ENCODE results near the gene THEMIS2.

The THEMIS2 gene

GRCh38 chr1:27873671-27874384 lies 1.5 kb downstream of the THEMIS2 start:
- TF ChIP-seq CTCF (conservative IDR thresholded peaks at IDR 0.05; ENCODE audit: low read length): no peak
- DNase-seq (ENCODE audit: low read depth): no peak
- H3K4me3 ChIP-seq (ENCODE audit: low read length): no peak overlapping the region

GRCh38 chr1:27876341-27877114 lies 4.2 kb downstream of the THEMIS2 start:
- TF ChIP-seq CTCF (conservative IDR thresholded peaks at IDR 0.05; ENCODE audit: low read length): no peak
- H3K4me3 ChIP-seq (ENCODE audit: low read length): no peak overlapping the region
- DNase-seq (ENCODE audit: low read depth): no peak

- TF ChIP-seq CTCF (conservative IDR thresholded peaks at IDR 0.05; ENCODE audit: low read length): no peak
- no peak overlapping the region for H3K4me3 ChIP-seq (ENCODE audit: low read length)
- no peak for DNase-seq (ENCODE audit: low read depth)
Observed at GRCh38 chr1:27877115-27877416, 4.7 kb downstream of the THEMIS2 start.

- no peak overlapping the region for H3K4me3 ChIP-seq (ENCODE audit: low read length)
- no peak for DNase-seq (ENCODE audit: low read depth)
- TF ChIP-seq CTCF (conservative IDR thresholded peaks at IDR 0.05; ENCODE audit: low read length): no peak
Observed at GRCh38 chr1:27878039-27878438, 5.7 kb downstream of the THEMIS2 start.

- no peak for TF ChIP-seq CTCF (conservative IDR thresholded peaks at IDR 0.05; ENCODE audit: low read length)
- no peak overlapping the region for H3K4me3 ChIP-seq (ENCODE audit: low read length)
- DNase-seq (ENCODE audit: low read depth): no peak
Observed at GRCh38 chr1:27878787-27879335, 6.5 kb downstream of the THEMIS2 start.

GRCh38 chr1:27879374-27880082 lies 7.2 kb downstream of the THEMIS2 start:
- TF ChIP-seq CTCF (conservative IDR thresholded peaks at IDR 0.05; ENCODE audit: low read length): no peak
- no peak overlapping the region for H3K4me3 ChIP-seq (ENCODE audit: low read length)
- DNase-seq (ENCODE audit: low read depth): no peak

All from AG10803 (cell line).